Measurements from ENCODE around the gene ITGA7.

The ITGA7 gene

GRCh38 chr12:55718015-55718414 lies 10.3 kb upstream of the ITGA7 start:
- peak; percentile 26 for DNase-seq

- peak; percentile 98 for DNase-seq
Observed at GRCh38 chr12:55717011-55718007, 9.6 kb upstream of the ITGA7 start.

GRCh38 chr12:55716582-55716957 lies 8.9 kb upstream of the ITGA7 start:
- no peak for DNase-seq

- peak; percentile 95 for DNase-seq
Observed at GRCh38 chr12:55715833-55716581, 8.3 kb upstream of the ITGA7 start, which contains the start of gene BLOC1S1. Gene BLOC1S1 (plus strand): TSS chr12:55716046. CDS start chr12:55716052, 6 bp downstream.

- no peak for DNase-seq
Observed at GRCh38 chr12:55715169-55715764, 7.6 kb upstream of the ITGA7 start.

GRCh38 chr12:55713721-55714120 lies 6.0 kb upstream of the ITGA7 start:
- DNase-seq: no peak

- DNase-seq: no peak
Observed at GRCh38 chr12:55712700-55713415, 5.2 kb upstream of the ITGA7 start.

GRCh38 chr12:55711786-55712553 lies 4.3 kb upstream of the ITGA7 start:
- no peak for DNase-seq

- no peak for DNase-seq
Observed at GRCh38 chr12:55708695-55709233, 1.1 kb upstream of the ITGA7 start.

GRCh38 chr12:55707219-55707671 lies 459 bp downstream of the ITGA7 start:
- DNase-seq: no peak

GRCh38 chr12:55706568-55707218 lies 1.0 kb downstream of the ITGA7 start:
- DNase-seq: no peak

GRCh38 chr12:55705782-55706402 lies 1.8 kb downstream of the ITGA7 start:
- no peak for DNase-seq

- DNase-seq: no peak
Observed at GRCh38 chr12:55704824-55705718, 2.6 kb downstream of the ITGA7 start.

- no peak for DNase-seq
Observed at GRCh38 chr12:55703901-55704761, 3.6 kb downstream of the ITGA7 start.

- DNase-seq: no peak
Observed at GRCh38 chr12:55703288-55703687, 4.4 kb downstream of the ITGA7 start.

- DNase-seq: no peak
Observed at GRCh38 chr12:55702861-55703260, 4.8 kb downstream of the ITGA7 start.

- DNase-seq: no peak
Observed at GRCh38 chr12:55700255-55701018, 7.3 kb downstream of the ITGA7 start.

All from NCI-H2171 treated with DMSO at 0.1 percent for 48 hours (cell line).